GM12878 (cell line): ENCODE data around the gene DNAI2.

Experiments used
- EP300 ChIP-seq, 2 experiments: fragments of 150-350 bp in 1 of 2; IDR thresholded peaks; 2 replicates each; pipeline ENCODE4 v1.6.1; 2011 to 2012; ENCODE audit warnings: low read depth in 2 of 2, low read length in 2 of 2, borderline replicate concordance in 1 of 2, improper control_type of control experiment in 1 of 2, inconsistent platforms in 1 of 2; ENCODE audit not compliant: control insufficient read depth in 1 of 2
- GABPA ChIP-seq: IDR thresholded peaks from 2 replicates; pipeline ENCODE4 v1.6.1; 2014; ENCODE audit warnings: antibody characterized with exemption, low read depth, mild to moderate bottlenecking, inconsistent platforms
- HCFC1 ChIP-seq: fragments of 150-350 bp; IDR thresholded peaks from 2 replicates; pipeline ENCODE4 v1.6.1; 2014; ENCODE audit warnings: low read length
- JUNB ChIP-seq: IDR thresholded peaks from 2 replicates; pipeline ENCODE4 v1.6.1; 2016; ENCODE audit warnings: antibody characterized with exemption, mild to moderate bottlenecking
- POLR2A ChIP-seq: IDR thresholded peaks from 2 replicates; pipeline ENCODE4 v1.6.1; 2011; ENCODE audit warnings: low read depth, mild to moderate bottlenecking, low read length
- POLR2AphosphoS5 ChIP-seq: IDR thresholded peaks from 2 replicates; pipeline ENCODE4 v1.6.1; 2011; ENCODE audit warnings: mild to moderate bottlenecking, low read length, inconsistent platforms
- RFX5 ChIP-seq: IDR thresholded peaks from 2 replicates; pipeline ENCODE4 v1.6.1; 2011; ENCODE audit warnings: low read depth, low read length, improper control_type of control experiment
- SP1 ChIP-seq: IDR thresholded peaks from one replicate; pipeline ENCODE4 v1.6.1; 2011; ENCODE audit warnings: low read depth, low read length
- SPI1 ChIP-seq: IDR thresholded peaks from 2 replicates; pipeline ENCODE4 v1.6.1; 2011; ENCODE audit warnings: low read depth, mild to moderate bottlenecking, low read length, moderate library complexity, borderline replicate concordance; ENCODE audit not compliant: insufficient read depth
- TAF1 ChIP-seq: IDR thresholded peaks from 2 replicates; pipeline ENCODE4 v1.6.1; 2011; ENCODE audit warnings: mild to moderate bottlenecking, low read depth, low read length, borderline replicate concordance
- TCF12 ChIP-seq: IDR thresholded peaks from 2 replicates; pipeline ENCODE4 v1.6.1; 2011; ENCODE audit warnings: low read depth, mild to moderate bottlenecking, low read length
- ZNF274 ChIP-seq: IDR thresholded peaks from one replicate; pipeline ENCODE4 v1.8.0; 2011; ENCODE audit not compliant: insufficient read length, insufficient read depth
- TF ChIP-seq, protein P1 (sequence below), 3 experiments: IDR thresholded peaks in 2 of 3; conservative IDR thresholded peaks in 1 of 3; 2 replicates each; pipeline ENCODE4 v1.5.1; 2011; ENCODE audit warnings: low read depth in 3 of 3, low read length in 3 of 3, mild to moderate bottlenecking in 3 of 3, control low read depth in 2 of 3, moderate library complexity in 2 of 3, inconsistent platforms in 1 of 3, mixed read lengths in 1 of 3; ENCODE audit not compliant: control insufficient read depth in 2 of 3, insufficient read depth in 1 of 3; ENCODE audit errors: extremely low read depth in 1 of 3
- TF ChIP-seq, protein P2 (sequence below): IDR thresholded peaks from 2 replicates; pipeline ENCODE4 v1.6.1; 2011; ENCODE audit warnings: borderline replicate concordance, low read depth, mild to moderate bottlenecking, moderate library complexity, low read length; ENCODE audit not compliant: insufficient read depth, poor library complexity, severe bottlenecking

DNA sequence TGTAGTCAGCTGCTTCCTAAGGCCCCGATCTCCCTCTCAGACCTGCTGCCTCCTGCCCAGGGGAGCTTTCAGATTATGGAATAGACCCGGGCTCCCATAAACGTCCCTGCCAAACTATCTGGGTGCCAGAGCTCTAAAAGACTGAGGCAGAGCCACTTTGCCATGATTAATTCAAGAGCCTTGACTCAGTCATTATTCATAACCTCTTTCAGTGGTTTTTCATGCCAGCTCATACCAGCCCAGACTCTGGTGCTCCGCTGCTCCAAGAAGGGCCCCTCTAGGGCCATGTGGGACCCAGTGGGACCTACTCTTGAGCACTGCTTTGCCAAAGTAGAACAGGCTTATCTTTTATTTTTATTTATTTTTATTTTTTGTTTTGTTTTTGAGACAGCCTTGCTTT is 23.9 kb downstream of the DNAI2 start:
- no peak for TF ChIP-seq GABPA
- TF ChIP-seq, protein P1, sequence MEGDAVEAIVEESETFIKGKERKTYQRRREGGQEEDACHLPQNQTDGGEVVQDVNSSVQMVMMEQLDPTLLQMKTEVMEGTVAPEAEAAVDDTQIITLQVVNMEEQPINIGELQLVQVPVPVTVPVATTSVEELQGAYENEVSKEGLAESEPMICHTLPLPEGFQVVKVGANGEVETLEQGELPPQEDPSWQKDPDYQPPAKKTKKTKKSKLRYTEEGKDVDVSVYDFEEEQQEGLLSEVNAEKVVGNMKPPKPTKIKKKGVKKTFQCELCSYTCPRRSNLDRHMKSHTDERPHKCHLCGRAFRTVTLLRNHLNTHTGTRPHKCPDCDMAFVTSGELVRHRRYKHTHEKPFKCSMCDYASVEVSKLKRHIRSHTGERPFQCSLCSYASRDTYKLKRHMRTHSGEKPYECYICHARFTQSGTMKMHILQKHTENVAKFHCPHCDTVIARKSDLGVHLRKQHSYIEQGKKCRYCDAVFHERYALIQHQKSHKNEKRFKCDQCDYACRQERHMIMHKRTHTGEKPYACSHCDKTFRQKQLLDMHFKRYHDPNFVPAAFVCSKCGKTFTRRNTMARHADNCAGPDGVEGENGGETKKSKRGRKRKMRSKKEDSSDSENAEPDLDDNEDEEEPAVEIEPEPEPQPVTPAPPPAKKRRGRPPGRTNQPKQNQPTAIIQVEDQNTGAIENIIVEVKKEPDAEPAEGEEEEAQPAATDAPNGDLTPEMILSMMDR (IDR thresholded peaks at IDR 0.05 in 2 of 3, conservative IDR thresholded peaks at IDR 0.05 in 1 of 3; ENCODE audit: control insufficient read depth in 2 of 3, extremely low read depth in 1 of 3, insufficient read depth in 1 of 3, low read depth in 3 of 3, low read length in 3 of 3) = no peak
- TF ChIP-seq ZNF274 = no peak
- no peak for TF ChIP-seq SP1
- TF ChIP-seq RFX5 = no peak
- TF ChIP-seq SPI1 = no peak
- TF ChIP-seq EP300 (IDR thresholded peaks at IDR 0.05; ENCODE audit: borderline replicate concordance in 1 of 2, control insufficient read depth in 1 of 2, low read depth in 2 of 2, low read length in 2 of 2) = no peak
- TF ChIP-seq HCFC1 = no peak
- no peak for TF ChIP-seq JUNB
- no peak for TF ChIP-seq POLR2AphosphoS5
- no peak for TF ChIP-seq TAF1
- no peak for TF ChIP-seq TCF12
- TF ChIP-seq, protein P2, sequence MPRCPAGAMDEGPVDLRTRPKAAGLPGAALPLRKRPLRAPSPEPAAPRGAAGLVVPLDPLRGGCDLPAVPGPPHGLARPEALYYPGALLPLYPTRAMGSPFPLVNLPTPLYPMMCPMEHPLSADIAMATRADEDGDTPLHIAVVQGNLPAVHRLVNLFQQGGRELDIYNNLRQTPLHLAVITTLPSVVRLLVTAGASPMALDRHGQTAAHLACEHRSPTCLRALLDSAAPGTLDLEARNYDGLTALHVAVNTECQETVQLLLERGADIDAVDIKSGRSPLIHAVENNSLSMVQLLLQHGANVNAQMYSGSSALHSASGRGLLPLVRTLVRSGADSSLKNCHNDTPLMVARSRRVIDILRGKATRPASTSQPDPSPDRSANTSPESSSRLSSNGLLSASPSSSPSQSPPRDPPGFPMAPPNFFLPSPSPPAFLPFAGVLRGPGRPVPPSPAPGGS = no peak
- no peak for TF ChIP-seq POLR2A
